GM12878 (cell line): Measurements from ENCODE around the gene POGZ. TPM values are rescaled to one million over a fixed set of nuclear protein-coding genes. Genes with fewer than 3 reads are reported as not detected.
A peak's percentile ranks its signal among the peaks of the same experiment; 100 is the strongest.

Experiments
- ATF2 ChIP-seq: IDR thresholded peaks from 2 replicates; pipeline ENCODE4 v1.6.1; 2012; ENCODE audit warnings: low read length, inconsistent platforms
- BCLAF1 ChIP-seq: fragments of 450-650 bp; IDR thresholded peaks from 2 replicates; pipeline ENCODE4 v1.6.1; 2017; ENCODE audit warnings: antibody characterized with exemption, mild to moderate bottlenecking, moderate library complexity
- BMI1 ChIP-seq: fragments of 450-650 bp; IDR thresholded peaks from 2 replicates; pipeline ENCODE4 v1.6.1; 2016; ENCODE audit warnings: mild to moderate bottlenecking, moderate library complexity, borderline replicate concordance
- CHD1 ChIP-seq: IDR thresholded peaks from 2 replicates; pipeline ENCODE4 v1.6.1; 2012; ENCODE audit warnings: low read depth, low read length, improper control_type of control experiment
- CTCF ChIP-seq, 3 experiments: IDR thresholded peaks in 2 of 3; conservative IDR thresholded peaks in 1 of 3; 2 replicates each; pipeline ENCODE4 v1.5.1; 2011; ENCODE audit warnings: low read depth in 3 of 3, low read length in 3 of 3, mild to moderate bottlenecking in 3 of 3, control low read depth in 2 of 3, moderate library complexity in 2 of 3, inconsistent platforms in 1 of 3, mixed read lengths in 1 of 3; ENCODE audit not compliant: control insufficient read depth in 2 of 3, insufficient read depth in 1 of 3; ENCODE audit errors: extremely low read depth in 1 of 3
- E4F1 ChIP-seq: fragments of 450-650 bp; IDR thresholded peaks from 2 replicates; pipeline ENCODE4 v1.6.1; 2018; ENCODE audit warnings: borderline replicate concordance, mild to moderate bottlenecking; ENCODE audit not compliant: partially characterized antibody
- EGR1 ChIP-seq, 2 experiments: IDR thresholded peaks; 1 replicate in 1 of 2; 2 replicates in 1 of 2; pipeline ENCODE4 v1.6.1; 2011 to 2012; ENCODE audit warnings: low read depth in 2 of 2, low read length in 2 of 2, borderline replicate concordance in 1 of 2, mild to moderate bottlenecking in 1 of 2, moderate library complexity in 1 of 2
- EZH2 ChIP-seq: IDR thresholded peaks from 2 replicates; pipeline ENCODE4 v1.6.1; 2012; ENCODE audit warnings: low read depth, mild to moderate bottlenecking, control low read depth, inconsistent platforms, low read length, borderline replicate concordance; ENCODE audit not compliant: control insufficient read depth
- FOS ChIP-seq: IDR thresholded peaks from 3 replicates; pipeline ENCODE4 v1.6.1; 2011; ENCODE audit warnings: borderline replicate concordance; ENCODE audit not compliant: insufficient read length; ENCODE audit errors: extremely low read depth
- MYB ChIP-seq: fragments of 150-350 bp; IDR thresholded peaks from 2 replicates; pipeline ENCODE4 v1.6.1; 2014; ENCODE audit warnings: mild to moderate bottlenecking, low read depth, low read length, borderline replicate concordance
- NFYA ChIP-seq: IDR thresholded peaks from 2 replicates; pipeline ENCODE4 v1.6.1; 2011; ENCODE audit warnings: low read depth, mild to moderate bottlenecking, low read length, improper control_type of control experiment, borderline replicate concordance
- NFYB ChIP-seq: IDR thresholded peaks from 2 replicates; pipeline ENCODE4 v1.6.1; 2011; ENCODE audit warnings: low read depth, mild to moderate bottlenecking, low read length, improper control_type of control experiment, moderate library complexity; ENCODE audit not compliant: insufficient read depth
- RCOR1 ChIP-seq: conservative IDR thresholded peaks from 2 replicates; pipeline ENCODE4 v1.6.1; 2012; ENCODE audit warnings: low read depth, low read length, improper control_type of control experiment
- SMAD5 ChIP-seq: IDR thresholded peaks from 2 replicates; pipeline ENCODE4 v1.6.1; 2016; ENCODE audit warnings: antibody characterized with exemption, low read depth
- SPI1 ChIP-seq: IDR thresholded peaks from 2 replicates; pipeline ENCODE4 v1.6.1; 2011; ENCODE audit warnings: low read depth, mild to moderate bottlenecking, low read length, moderate library complexity, borderline replicate concordance; ENCODE audit not compliant: insufficient read depth
- USF2 ChIP-seq: IDR thresholded peaks from 2 replicates; pipeline ENCODE4 v1.6.1; 2011; ENCODE audit warnings: low read depth, low read length, improper control_type of control experiment, borderline replicate concordance
- ZNF24 ChIP-seq: fragments of 450-650 bp; IDR thresholded peaks from 2 replicates; pipeline ENCODE4 v1.6.1; 2017; ENCODE audit warnings: antibody characterized with exemption, mild to moderate bottlenecking
- ZNF384 ChIP-seq: IDR thresholded peaks from 2 replicates; pipeline ENCODE4 v1.6.1; 2012; ENCODE audit warnings: low read depth, mild to moderate bottlenecking, low read length, improper control_type of control experiment, borderline replicate concordance
- ZZZ3 ChIP-seq: IDR thresholded peaks from 2 replicates; pipeline ENCODE4 v1.6.1; 2011; ENCODE audit warnings: low read depth; ENCODE audit not compliant: control insufficient read depth, insufficient read length
- polyA plus RNA-seq, 11 experiments: library from polyadenylated mRNA; depleted of rRNA in 4 of 11; unstranded in 6 of 11; stranded (reverse) in 5 of 11; fragments of >200 nt; fragmentation: Nextera tagmentation in 4 of 11; fragmentation: Illumina TruSeq in 1 of 11; extraction: Ambion mirVana in 4 of 11; extraction: Trizol in 1 of 11; gene quantifications; 1 replicate in 1 of 11; 2 replicates in 10 of 11; pipeline versions ENCODE4 v1.2.1 to v1.2.3, GENCODE V29; 2011 to 2016; ENCODE audit warnings: inconsistent platforms in 2 of 11, missing spikeins in 2 of 11, low read depth in 1 of 11
- total RNA-seq, 4 experiments: library from RNA; depleted of rRNA in 3 of 4; stranded (reverse); fragments of >200 nt in 3 of 4; fragmentation: Illumina TruSeq in 1 of 4; extraction: Trizol in 1 of 4; gene quantifications; 2 replicates each; pipeline versions ENCODE4 v1.2.1 to v1.2.3, GENCODE V29; 2013 to 2021

Gene POGZ
- total and polyA plus RNA-seq, 10 of the 15 experiments (the other 5 are each of a cell fraction or from before 2014, with no cell fraction given): 11.3 to 80.6 (median 35.8) TPM

- TF ChIP-seq E4F1 (no peak), CTCF (IDR thresholded peaks at IDR 0.05 in 2 of 3, conservative IDR thresholded peaks at IDR 0.05 in 1 of 3; ENCODE audit: control insufficient read depth in 2 of 3, extremely low read depth in 1 of 3, insufficient read depth in 1 of 3, low read depth in 3 of 3, low read length in 3 of 3) (no peak), FOS (no peak), NFYA (no peak), BCLAF1 (no peak), ATF2 (no peak), EGR1 (IDR thresholded peaks at IDR 0.05; ENCODE audit: borderline replicate concordance in 1 of 2, low read depth in 2 of 2, low read length in 2 of 2) (peak in 1 of 2 experiments; percentile 76; a peak in 2 of 3 replicates), CHD1 (no peak), MYB (no peak), ZNF384 (no peak), ZZZ3 (no peak), NFYB (peak; percentile 89), EZH2 (no peak), SMAD5 (no peak), USF2 (no peak), RCOR1 (no peak), BMI1 (no peak), SPI1 (peak; percentile 23; the same call in 1 of the 2 replicates), ZNF24 (no peak)
Measured at GRCh38 chr1:151459331-151460046, at the start of gene POGZ (continued).
